Measurements from ENCODE around the gene SPRY1.

GRCh38 chr4:123381996-123382395 lies 14.6 kb upstream of the SPRY1 start:
- TF ChIP-seq POLR2A (IDR thresholded peaks at IDR 0.05) (no peak), CTCF (IDR thresholded peaks at IDR 0.05) (no peak)
